ENCODE results near the gene CIZ1.

Gene CIZ1

DNA sequence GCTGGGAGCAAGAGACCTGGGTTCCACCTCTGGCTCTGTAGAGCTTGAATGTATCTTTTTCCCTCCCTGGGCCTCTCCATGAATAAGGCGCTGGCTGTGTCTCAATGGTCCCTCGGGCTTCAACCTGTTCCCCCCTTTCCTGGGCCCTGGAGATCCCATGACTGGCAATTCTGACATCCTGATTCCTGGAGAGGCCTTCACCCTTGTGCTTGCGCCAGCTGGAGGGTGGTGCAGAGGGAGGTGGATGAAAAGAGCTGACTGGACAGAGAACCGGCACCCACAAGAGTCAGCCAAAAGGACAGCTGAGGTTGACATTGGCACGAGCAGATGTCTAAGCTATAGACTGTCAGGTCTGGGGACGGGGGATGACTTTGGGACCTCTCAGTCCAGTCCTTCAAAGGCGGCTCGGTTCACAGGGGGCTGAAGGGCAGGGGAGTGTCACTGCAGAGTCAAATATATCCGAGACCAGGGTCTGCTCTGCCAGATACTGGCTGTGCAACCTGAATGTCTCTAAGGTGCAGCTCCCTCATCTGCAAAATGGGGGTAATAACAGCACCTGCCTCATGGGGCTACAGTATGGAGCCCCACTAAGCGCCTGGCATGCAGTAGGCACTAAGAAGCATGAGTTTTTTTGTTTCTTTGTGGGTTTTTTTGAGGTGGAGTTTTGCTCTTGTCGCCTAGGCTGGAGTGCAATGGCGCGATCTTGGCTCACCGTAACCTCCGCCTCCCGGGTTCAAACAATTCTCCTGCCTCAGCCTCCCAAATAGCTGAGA is 25.6 kb upstream of the CIZ1 start:
- Histone ChIP-seq H3K36me3 (ENCODE audit: insufficient read depth, insufficient read length, low read length) (peaks cover 42% of the 10 kb centered on the region), H3K9me3 (ENCODE audit: insufficient read depth, low read length) (no peaks in the 10 kb centered on the region), H3K4me1 (ENCODE audit: insufficient read depth, insufficient read length) (peaks cover 22% of the 10 kb centered on the region), H3K9ac (ENCODE audit: insufficient read length, low read depth) (no peak overlapping the region), H3K4me3 (ENCODE audit: insufficient read length, low read depth) (no peak overlapping the region), H3K27me3 (ENCODE audit: insufficient read depth, insufficient read length) (no peaks in the 10 kb centered on the region)
- TF ChIP-seq ZNF274 (IDR thresholded peaks at IDR 0.05; ENCODE audit: low read depth, low read length): no peak
- no peak for TF ChIP-seq YY1 (IDR thresholded peaks at IDR 0.05; ENCODE audit: insufficient read depth, insufficient read length)
- TF ChIP-seq SUZ12 (IDR thresholded peaks at IDR 0.05; ENCODE audit: extremely low read depth, insufficient read depth, insufficient read length): no peak
- DNase-seq (ENCODE audit: low read depth, low spot score): no peak

DNA sequence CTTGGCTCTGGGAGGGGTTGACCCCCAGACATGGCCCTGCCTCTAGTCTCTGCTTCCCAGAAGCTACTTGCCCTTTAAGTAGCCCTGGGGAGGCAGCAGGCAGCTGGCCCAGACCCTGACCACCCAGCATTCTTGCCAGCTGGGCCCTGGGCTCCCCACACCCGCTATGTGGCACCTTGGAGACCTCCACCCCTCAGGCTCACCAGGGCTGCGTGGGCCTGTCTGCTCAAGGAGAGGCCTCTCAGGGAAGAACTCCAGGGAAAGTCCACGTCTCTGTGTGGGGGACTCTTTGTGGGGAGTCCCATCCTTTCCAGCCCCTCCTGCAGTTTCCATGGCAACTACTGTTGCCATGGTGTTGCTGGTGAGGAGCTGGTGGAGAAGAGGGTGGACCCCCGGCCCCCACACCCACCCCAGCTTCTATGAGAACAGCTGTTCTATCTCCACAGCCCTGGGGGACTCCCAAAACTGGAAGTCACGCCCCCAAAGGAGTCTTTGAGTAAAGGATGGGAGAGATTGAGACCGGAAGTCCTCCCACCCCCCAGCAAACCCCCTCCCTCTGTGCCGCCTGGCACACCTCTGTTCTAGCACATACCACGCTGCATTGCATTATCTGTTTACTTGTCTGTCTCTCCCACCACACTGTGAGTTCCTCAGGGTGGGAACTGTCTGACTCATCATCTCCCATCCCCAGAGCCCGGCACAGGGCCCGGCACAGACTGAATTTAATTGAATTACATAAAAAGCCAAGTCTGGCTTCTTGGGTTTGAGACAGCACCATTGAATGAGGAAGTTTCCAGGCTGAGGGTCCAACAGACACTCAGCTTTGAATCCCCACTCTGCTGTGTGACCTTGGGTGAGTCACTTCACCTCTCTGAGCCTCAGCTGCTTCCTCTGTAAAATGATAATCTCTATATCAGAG is 24.4 kb upstream of the CIZ1 start:
- no peak overlapping the region for H3K4me3 ChIP-seq (ENCODE audit: insufficient read length, low read depth)
- H3K4me1 ChIP-seq (ENCODE audit: insufficient read depth, insufficient read length): peaks cover 21% of the 10 kb centered on the region
- DNase-seq (ENCODE audit: low read depth, low spot score): no peak
- H3K27me3 ChIP-seq (ENCODE audit: insufficient read depth, insufficient read length): no peaks in the 10 kb centered on the region
- TF ChIP-seq ZNF274 (IDR thresholded peaks at IDR 0.05; ENCODE audit: low read depth, low read length): no peak
- no peak for TF ChIP-seq YY1 (IDR thresholded peaks at IDR 0.05; ENCODE audit: insufficient read depth, insufficient read length)
- no peak for TF ChIP-seq SUZ12 (IDR thresholded peaks at IDR 0.05; ENCODE audit: extremely low read depth, insufficient read depth, insufficient read length)
- no peaks in the 10 kb centered on the region for H3K9me3 ChIP-seq (ENCODE audit: insufficient read depth, low read length)
- H3K36me3 ChIP-seq (ENCODE audit: insufficient read depth, insufficient read length, low read length): peaks cover 36% of the 10 kb centered on the region
- H3K9ac ChIP-seq (ENCODE audit: insufficient read length, low read depth): no peak overlapping the region

DNA sequence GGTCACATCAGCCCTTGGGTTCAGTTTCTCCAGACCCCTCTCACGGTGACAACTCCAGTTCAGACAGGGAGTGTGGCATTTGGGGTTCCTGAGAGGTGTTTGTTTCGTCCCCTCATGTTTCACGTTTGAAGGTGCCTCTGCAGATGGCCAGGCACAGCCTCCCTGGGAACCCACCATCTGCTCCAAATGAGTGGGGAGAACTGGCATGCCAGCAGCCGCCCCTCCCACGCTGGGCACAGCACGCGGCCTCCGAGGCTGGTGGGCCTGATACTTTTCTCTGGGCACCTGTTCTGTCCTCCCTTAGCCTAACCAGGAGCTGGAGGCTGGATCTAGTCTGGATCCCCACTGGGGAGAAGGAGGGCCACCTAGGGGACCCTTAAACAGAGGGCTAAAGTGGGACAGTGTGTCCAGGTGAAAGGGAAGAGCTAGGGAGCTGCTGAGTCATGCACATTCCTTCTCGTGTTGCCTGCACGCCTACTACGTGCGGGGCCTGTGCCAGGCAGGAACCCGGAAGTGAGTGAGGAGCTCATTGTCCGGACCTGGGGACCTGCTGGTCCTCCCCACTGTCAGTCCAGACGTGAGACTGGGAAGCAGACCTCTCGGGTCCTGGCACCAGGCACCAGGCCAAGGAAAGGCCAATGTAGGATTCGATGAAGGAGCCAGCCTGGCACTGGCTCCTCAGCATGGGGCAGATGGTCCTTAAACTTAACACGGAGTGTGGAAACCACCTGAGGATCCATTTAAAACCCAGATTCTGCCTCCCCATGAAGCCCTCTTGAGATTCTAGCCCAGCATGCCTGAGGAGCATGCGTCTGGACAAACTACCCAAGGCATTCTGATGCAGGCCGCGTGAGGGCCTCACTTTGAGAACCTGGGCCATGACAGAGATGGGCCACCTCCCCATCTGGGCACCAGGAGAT is 23.5 kb upstream of the CIZ1 start:
- no peak overlapping the region for H3K9ac ChIP-seq (ENCODE audit: insufficient read length, low read depth)
- DNase-seq (ENCODE audit: low read depth, low spot score): no peak

DNA sequence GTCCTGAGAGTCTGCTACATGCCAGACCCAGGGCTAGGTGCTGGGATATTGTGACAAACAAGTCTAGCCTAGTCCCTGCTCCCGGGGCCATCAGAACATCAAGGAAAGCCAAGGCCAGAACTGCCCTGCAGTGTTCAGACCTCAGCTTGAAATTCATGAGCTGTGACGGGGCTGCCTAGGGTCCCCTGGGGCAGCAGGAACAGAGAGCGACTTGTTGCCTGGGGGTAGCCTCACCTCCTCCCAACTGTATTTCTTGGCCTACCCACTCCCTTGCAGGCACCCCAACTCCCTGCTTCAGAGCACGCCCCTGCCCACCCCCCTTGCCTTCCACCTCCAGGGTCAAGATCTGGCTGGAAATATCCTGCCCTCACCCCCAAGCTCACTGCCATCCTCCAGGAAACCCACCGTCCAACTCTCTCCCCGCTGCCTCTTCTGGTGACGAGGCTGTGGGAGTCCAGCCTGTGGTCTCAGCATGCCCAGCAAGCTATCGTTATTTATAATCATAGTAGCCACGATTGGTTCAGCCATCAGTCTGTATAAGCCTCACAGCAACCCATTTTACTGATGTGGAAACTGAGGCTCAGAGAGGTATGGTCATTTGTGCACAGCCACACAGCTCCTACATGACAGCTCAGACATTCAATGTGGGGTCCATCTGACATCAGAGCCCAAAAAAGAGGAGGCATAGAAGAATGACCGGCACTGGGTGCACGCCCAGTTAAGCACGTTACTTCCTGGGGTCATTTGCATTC is 22.6 kb upstream of the CIZ1 start:
- Histone ChIP-seq H3K4me1 (ENCODE audit: insufficient read depth, insufficient read length) (peaks cover 21% of the 10 kb centered on the region), H3K27me3 (ENCODE audit: insufficient read depth, insufficient read length) (no peaks in the 10 kb centered on the region), H3K9me3 (ENCODE audit: insufficient read depth, low read length) (no peaks in the 10 kb centered on the region), H3K4me3 (ENCODE audit: insufficient read length, low read depth) (no peak overlapping the region), H3K9ac (ENCODE audit: insufficient read length, low read depth) (no peak overlapping the region), H3K36me3 (ENCODE audit: insufficient read depth, insufficient read length, low read length) (peaks cover 27% of the 10 kb centered on the region)
- TF ChIP-seq YY1 (IDR thresholded peaks at IDR 0.05; ENCODE audit: insufficient read depth, insufficient read length) (no peak), SUZ12 (IDR thresholded peaks at IDR 0.05; ENCODE audit: extremely low read depth, insufficient read depth, insufficient read length) (no peak), ZNF274 (IDR thresholded peaks at IDR 0.05; ENCODE audit: low read depth, low read length) (no peak)
- DNase-seq (ENCODE audit: low read depth, low spot score): no peak

More for the DNA sequence above, 23.5 kb upstream of the CIZ1 start:
- H3K36me3 ChIP-seq (ENCODE audit: insufficient read depth, insufficient read length, low read length): peaks cover 27% of the 10 kb centered on the region
- TF ChIP-seq ZNF274 (IDR thresholded peaks at IDR 0.05; ENCODE audit: low read depth, low read length) (no peak), SUZ12 (IDR thresholded peaks at IDR 0.05; ENCODE audit: extremely low read depth, insufficient read depth, insufficient read length) (no peak), YY1 (IDR thresholded peaks at IDR 0.05; ENCODE audit: insufficient read depth, insufficient read length) (no peak)
- H3K4me1 ChIP-seq (ENCODE audit: insufficient read depth, insufficient read length): peaks cover 21% of the 10 kb centered on the region
- H3K4me3 ChIP-seq (ENCODE audit: insufficient read length, low read depth): no peak overlapping the region
- H3K27me3 ChIP-seq (ENCODE audit: insufficient read depth, insufficient read length): no peaks in the 10 kb centered on the region
- no peaks in the 10 kb centered on the region for H3K9me3 ChIP-seq (ENCODE audit: insufficient read depth, low read length)

DNA sequence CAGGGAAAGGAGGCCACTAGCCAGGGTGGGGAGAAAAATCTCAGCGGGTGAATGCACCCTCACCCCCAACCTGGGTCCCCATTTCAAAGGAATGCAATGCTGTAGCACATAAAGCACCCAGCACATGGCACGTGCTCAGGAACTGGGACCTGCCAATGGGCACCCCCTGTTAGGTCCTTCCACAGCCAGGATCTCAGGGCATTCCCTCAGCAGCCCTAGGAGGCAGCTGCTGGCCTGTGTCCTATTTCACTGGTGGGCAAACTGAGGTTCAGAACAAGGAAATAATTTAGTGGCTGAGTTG is 20.6 kb upstream of the CIZ1 start:
- TF ChIP-seq SUZ12 (IDR thresholded peaks at IDR 0.05; ENCODE audit: extremely low read depth, insufficient read depth, insufficient read length) (no peak), YY1 (IDR thresholded peaks at IDR 0.05; ENCODE audit: insufficient read depth, insufficient read length) (no peak), ZNF274 (IDR thresholded peaks at IDR 0.05; ENCODE audit: low read depth, low read length) (no peak)
- Histone ChIP-seq H3K4me1 (ENCODE audit: insufficient read depth, insufficient read length) (peaks cover 20% of the 10 kb centered on the region), H3K4me3 (ENCODE audit: insufficient read length, low read depth) (no peak overlapping the region), H3K9ac (ENCODE audit: insufficient read length, low read depth) (no peak overlapping the region), H3K36me3 (ENCODE audit: insufficient read depth, insufficient read length, low read length) (peaks cover 23% of the 10 kb centered on the region), H3K27me3 (ENCODE audit: insufficient read depth, insufficient read length) (no peaks in the 10 kb centered on the region), H3K9me3 (ENCODE audit: insufficient read depth, low read length) (no peaks in the 10 kb centered on the region)
- DNase-seq (ENCODE audit: low read depth, low spot score): no peak

DNA sequence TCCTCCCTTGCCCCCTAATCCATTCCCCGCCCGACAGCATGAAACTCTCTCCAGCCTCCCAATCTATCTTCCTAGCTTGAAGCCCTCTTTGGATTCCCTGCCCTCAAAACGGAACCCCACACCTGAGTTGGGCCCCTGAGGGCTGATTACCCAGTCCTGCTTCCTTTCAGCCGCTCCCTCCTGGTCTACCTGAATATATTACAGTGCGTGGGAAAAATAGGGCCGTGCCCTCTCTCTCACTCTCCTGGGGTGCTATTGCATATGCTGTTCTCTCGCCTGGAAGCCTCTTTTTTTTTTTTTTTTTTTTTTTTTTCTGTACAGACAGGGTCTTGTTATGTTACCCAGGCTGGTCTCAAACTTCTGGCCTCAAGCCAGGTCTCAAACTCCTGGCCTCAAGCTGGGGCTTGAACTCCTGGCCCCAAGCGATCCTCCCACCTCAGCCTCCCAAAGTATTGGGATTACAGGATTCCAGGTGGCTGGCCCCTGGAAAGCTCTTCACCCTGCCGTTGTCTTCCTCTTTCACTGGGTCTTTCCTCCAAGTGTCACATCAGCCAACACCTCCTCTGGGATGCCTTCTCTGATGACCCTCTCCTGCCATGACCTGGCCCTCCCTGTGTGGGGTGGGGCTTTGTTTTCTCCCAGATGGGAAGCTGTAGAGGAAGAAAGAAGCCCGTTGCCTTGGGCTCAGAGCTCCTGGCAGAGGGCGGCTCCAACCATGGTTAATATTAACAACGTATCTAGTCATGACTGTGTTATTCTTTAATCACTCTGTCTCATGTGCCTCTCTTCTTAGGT is 20.0 kb upstream of the CIZ1 start:
- TF ChIP-seq ZNF274 (IDR thresholded peaks at IDR 0.05; ENCODE audit: low read depth, low read length): no peak
- no peak for TF ChIP-seq SUZ12 (IDR thresholded peaks at IDR 0.05; ENCODE audit: extremely low read depth, insufficient read depth, insufficient read length)
- TF ChIP-seq YY1 (IDR thresholded peaks at IDR 0.05; ENCODE audit: insufficient read depth, insufficient read length): no peak
- Histone ChIP-seq H3K27me3 (ENCODE audit: insufficient read depth, insufficient read length) (no peaks in the 10 kb centered on the region), H3K9me3 (ENCODE audit: insufficient read depth, low read length) (no peaks in the 10 kb centered on the region), H3K4me1 (ENCODE audit: insufficient read depth, insufficient read length) (peaks cover 20% of the 10 kb centered on the region), H3K4me3 (ENCODE audit: insufficient read length, low read depth) (no peak overlapping the region), H3K36me3 (ENCODE audit: insufficient read depth, insufficient read length, low read length) (peaks cover 24% of the 10 kb centered on the region), H3K9ac (ENCODE audit: insufficient read length, low read depth) (no peak overlapping the region)
- DNase-seq (ENCODE audit: low read depth, low spot score): no peak
